ENCODE measurements around the gene ACSL6.
A peak's percentile ranks its signal among the peaks of the same experiment; 100 is the strongest.

The ACSL6 gene

GRCh38 chr5:132013006-132013689 lies 1.7 kb upstream of the ACSL6 start:
- no peak for DNase-seq

DNA sequence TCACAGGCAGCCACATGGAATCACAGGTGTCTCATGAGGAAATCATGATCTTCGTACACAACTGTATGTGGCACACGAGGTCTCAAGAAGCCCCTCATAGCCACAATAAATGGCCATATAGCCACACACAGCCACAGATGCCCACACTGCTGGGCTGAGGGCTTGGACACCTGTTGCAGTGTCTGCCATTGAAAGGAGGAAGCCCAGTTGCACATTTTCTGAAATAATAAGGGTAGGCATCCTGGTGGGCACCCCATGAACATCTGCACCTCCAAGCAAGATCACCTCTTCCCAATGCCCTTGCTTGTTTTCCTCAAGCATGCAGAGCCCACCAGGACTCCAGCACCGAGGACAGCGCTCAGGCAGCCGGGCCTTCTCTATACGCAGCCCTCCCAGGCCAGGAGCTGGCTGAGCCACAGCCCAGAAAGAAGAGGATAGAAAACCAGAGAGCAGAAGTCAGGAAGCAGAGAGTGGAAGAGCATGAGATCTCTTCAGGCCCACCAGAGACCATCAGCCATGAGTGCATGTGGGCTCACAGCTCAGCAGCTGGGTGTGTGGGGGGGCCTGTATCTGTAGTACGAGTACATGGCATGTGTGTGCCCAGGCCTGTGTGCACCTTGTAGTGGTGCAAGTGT lies 1.0 kb upstream of the ACSL6 start:
- DNase-seq, result no peak

GRCh38 chr5:132010989-132011621 lies 353 bp downstream of the ACSL6 start:
- no peak for DNase-seq

GRCh38 chr5:132010645-132010988 lies 841 bp downstream of the ACSL6 start:
- DNase-seq, result no peak

DNA sequence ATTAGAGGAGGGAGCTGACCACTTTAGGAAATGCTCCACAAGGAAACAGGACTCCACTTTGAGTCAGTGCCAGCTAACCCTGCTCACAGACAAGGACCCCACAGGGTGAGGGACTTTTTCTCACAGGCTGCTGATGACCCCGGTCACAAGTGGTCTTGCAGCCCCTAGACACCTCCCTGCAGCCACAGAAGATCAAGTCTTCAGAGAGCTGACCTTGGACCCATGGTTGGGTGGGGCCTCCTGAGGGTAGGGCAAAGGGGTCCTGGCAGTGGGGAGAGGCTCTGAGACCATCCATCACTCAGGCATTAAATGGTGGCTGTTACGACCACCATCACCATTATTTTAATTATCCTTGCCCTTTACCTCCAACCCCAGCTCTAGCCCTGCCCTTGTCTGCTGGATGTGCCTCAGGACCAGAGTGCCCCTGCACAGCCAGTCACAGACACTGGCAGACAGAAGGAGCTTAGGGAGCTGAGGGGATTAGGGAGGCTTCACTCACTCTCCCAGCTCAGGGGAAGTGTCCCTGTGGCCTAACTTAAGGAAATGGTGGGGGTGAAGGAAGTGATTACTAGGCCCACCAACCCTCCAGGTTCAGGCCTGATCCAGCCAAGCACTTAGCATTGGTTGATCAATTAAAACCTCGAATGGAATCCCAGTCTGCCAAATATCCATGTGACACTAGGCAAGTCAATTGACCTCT lies 1.6 kb downstream of the ACSL6 start:
- DNase-seq, result no peak

- no peak for DNase-seq
Observed at GRCh38 chr5:132008961-132009680, 2.3 kb downstream of the ACSL6 start.

DNA sequence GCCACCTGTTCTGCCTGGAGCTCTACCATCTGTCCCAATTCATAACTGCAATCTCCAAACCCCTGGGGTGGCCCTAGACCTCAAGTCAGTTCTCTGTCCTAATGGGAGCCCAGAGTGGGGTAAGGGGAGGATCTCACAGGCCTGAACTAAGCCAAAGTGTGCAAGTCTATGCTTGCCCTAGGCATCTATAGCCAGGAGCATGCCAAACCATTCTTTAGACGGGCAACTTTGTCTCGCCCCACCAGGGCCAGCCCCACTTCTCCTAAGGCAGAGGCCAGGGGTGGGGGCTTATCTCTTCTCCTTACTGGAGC lies 3.3 kb downstream of the ACSL6 start:
- no peak for DNase-seq

GRCh38 chr5:132007399-132008162 lies 3.9 kb downstream of the ACSL6 start:
- peak; percentile 85 for DNase-seq

DNA sequence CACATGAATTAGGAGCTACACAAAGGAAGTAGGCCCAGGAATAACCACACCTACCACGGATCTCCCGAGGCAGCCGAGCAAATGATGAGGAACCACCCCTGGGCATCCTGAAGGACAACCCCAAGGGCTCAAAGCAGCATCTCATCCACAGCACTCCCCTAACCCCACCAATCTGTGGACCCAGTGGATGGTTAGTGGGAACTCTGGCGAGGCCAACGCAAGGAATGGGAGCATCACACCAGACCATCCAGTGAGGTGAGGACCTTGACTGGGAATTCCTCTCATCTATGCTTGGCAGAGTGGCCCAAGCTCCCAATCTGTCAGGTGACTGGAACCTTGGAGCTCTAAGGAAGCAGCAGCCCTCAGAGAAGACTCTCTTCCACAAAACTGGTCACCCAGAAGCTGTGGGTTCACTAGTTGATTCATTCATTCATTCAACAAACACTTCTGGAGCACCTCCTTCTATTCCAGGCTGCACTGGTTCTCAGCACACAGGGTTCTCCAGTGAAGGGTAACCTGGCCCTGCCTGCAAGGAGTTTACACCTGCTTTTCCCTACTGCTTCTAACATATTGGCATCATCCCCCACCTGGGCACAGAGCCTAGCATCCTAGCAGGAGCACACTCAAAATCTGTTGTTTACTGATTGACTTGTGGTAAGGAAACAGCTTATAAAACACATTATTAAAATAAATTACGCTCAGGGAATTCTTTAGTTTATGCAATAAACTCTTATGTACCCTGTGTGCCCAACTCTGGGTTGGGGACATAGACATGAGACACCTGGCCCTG lies 4.9 kb downstream of the ACSL6 start:
- no peak for DNase-seq

- no peak for DNase-seq
Observed at GRCh38 chr5:132005591-132005990, 5.9 kb downstream of the ACSL6 start.

- no peak for DNase-seq
Observed at GRCh38 chr5:132003982-132004381, 7.5 kb downstream of the ACSL6 start.

- no peak for DNase-seq
Observed at GRCh38 chr5:132003170-132003744, 8.2 kb downstream of the ACSL6 start.

DNA sequence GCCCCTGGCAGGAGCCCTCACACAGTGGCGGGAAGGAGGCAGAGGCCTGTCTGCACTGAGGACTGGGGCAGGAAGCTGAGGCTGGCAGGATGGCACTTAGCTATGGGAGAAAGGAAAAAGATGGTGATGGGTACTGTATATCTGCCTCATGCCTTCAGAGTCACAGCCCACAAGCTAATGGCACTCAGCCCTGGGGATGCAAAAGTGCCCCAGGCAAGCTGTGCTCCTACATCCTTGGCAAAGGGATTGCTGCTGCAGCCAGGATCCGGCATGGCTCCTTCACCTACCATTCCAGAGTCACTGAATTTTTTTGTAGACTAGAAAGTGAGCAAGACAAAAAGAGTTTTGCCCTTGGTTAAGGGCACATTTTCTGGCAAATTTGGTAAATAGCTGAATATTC lies 8.7 kb downstream of the ACSL6 start:
- DNase-seq, result no peak

DNA sequence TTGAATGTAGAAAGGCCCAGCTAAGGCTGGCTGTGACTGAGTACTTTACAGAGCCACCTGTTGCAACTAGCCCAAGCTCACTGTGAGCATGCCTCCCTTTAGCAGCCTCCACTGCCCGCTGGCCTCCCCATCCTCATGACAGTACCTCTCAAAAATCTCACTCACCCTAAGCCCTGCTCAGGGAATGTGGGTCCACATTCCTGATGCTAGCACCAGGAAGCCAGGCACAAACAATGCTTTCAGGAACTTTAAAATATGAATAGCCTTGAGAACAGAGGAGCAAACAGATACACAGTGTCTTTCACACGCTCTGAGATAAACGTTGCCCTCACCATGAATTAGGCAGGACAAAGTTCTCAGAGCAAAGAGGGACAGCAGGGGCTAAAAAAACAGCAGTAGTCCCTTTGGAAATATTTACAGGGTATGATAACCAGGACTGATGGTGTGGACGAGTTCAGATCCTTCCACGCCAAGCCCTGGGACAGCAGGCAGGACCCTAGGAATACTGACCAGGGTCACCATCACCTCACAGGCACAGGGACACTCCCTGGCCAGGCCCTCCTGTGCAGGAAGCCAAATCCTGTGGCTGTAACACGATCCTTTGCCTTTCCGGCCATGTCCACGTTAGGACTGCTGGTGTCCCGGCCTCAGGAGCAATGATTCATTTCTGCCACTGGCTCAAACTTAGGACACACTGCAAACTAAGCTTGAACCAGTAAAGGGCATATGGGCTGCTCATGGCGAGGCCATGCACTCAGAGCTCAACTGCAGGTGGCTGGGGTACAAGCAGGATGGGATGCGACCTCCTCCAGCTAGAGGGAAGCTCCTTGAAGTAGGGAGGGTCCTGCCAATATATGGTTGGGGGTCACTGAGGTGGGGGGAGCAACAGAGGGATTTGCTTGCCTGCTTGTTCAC lies 9.6 kb downstream of the ACSL6 start:
- DNase-seq, result no peak

DNA sequence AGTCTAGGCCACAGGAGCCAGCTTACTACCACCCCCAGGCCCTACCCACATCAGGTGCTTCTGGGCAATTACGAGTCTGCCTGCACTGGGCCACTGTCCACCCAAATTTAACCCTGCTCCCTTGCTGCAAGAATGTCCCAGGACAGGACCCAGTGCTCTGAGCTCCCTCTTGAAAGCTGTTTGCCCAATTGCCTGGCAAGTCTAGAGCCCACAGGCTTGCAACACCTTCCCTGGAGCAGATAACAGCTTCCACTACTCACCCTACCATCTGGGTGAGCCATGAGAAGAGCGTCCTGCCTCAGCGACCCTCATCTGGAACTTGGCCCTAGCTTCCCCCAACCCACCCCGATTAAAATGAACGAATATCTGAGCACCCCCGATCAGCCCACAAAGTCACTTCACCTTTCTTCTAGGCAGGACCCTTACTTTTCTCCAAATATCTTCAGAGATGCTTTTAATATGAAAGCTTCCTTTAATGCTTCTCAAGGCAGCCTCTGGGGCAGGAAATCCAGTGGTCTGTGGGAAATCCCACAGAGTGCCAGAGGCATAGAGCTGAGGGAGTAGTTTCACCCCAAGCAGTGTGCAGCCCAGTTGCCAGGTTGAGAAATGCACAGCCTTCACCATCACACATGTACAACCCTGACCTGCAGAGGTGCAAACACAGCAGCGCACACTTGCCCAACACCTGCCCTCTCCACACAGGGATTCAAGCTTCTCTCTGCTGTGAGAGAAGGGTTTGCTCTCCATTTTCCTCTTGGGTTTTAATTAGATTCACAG lies 10.6 kb downstream of the ACSL6 start:
- no peak for DNase-seq

DNA sequence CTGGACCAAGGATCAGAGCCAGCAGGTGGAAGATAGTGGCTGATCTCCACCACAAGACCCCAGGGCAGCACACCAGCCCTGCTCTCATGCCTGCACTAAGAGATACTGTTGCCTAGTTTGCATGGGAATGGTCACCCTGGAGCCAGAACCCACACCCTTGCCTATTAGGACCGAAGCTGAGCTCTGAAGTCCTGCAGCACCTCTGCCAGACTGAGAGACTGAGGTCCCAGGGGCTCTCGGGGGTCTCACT lies 11.3 kb downstream of the ACSL6 start:
- DNase-seq, result no peak

GRCh38 chr5:131999441-132000240 lies 11.8 kb downstream of the ACSL6 start:
- no peak for DNase-seq

- DNase-seq, result no peak
Observed at GRCh38 chr5:131999041-131999440, 12.4 kb downstream of the ACSL6 start.
